A549 treated with Mapracorat at 1 μM for 4 hours (cell line): ENCODE measurements around the gene CBARP. TPM values are rescaled to one million over a fixed set of nuclear protein-coding genes. Genes with fewer than 3 reads are reported as not detected.

ENCODE experiments used
- total RNA-seq: library from RNA; stranded (reverse); fragments of 200-300 nt; extraction: Qiagen RNA extraction; gene quantifications from 5 replicates; pipeline ENCODE4 v1.2.3, GENCODE V29; 2022

CBARP gene, protein sequence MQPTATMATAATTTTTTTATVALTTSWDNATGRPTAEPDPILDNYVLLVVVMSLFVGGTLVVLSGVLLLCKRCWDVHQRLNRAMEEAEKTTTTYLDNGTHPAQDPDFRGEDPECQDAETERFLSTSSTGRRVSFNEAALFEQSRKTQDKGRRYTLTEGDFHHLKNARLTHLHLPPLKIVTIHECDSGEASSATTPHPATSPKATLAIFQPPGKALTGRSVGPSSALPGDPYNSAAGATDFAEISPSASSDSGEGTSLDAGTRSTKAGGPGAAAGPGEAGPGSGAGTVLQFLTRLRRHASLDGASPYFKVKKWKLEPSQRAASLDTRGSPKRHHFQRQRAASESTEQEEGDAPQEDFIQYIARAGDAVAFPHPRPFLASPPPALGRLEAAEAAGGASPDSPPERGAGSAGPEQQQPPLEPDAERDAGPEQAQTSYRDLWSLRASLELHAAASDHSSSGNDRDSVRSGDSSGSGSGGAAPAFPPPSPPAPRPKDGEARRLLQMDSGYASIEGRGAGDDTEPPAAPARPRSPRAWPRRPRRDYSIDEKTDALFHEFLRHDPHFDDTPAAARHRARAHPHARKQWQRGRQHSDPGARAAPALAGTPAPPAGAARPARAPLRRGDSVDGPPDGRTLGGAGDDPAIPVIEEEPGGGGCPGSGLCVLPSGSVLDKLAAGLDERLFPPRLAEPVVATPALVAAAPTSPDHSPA
- 2.2 to 4.6 TPM (median 4.4 TPM) in 5 replicates for total RNA-seq

DNA sequence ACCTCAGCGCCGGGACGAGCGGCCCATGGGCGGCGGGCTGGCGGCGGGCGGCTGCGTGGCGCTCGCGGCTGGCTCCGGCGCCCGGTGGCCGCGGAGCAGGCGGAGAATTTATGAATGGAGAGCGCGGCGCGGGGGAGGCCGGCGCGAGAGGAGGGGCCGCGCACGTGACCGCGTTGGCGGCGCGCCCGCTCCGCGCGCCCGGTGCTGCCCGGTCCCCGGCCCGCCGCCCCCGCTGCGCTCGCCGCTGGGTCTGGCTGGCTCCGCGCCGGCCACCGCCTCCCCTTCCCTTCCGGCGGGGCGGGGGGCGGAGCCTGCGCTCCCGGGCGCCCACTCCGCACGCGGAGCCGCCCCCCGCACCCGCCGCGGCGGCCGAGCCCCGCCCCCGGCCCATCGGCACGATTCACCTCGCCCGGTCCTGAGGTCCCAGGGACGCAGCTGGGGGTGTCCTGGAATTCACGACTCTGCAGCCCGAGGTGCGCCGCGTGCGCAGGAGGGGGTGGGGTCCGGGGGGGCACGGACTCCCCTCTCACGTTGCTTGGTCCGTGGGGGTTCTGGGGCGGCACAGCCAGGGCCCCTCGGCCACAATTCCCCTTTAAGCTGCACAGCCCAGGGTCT lies at the start of gene CBARP:
CBARP (minus strand) TSS at position 252 of the 615 bp plus-strand sequence. CDS start 1,905 bp downstream, outside the sequence.

DNA sequence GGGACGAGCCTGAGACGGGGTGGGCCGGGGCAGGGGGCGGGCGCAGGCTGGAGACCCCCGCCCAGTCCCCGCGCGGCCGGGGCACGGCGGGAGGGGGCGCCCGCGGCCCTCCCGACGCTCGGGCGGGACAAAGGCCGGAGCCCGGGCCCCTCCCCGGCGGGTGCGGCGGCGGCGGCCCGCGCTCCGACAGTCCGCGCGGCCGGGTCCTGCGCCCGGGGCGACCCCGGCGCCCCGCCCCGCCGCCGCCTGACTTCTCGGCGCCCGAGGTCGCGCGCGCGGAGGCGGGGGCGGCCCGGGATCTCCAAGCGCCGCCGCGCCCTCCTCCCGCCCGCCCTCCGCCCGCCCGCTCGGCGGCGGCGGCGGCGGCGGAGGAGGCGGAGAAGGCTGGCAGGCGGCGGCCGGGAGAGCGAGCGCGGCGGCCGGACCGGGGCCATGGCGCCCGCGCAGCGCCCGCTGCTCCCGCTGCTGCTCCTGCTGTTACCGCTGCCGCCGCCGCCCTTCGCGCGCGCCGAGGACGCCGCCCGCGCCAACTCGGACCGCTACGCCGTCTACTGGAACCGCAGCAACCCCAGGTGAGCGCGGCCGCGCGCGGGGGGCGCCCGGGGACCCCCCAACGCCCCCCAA lies 48.0 kb upstream of the CBARP start, which contains the start of gene EFNA2:
EFNA2 (plus strand) TSS at position 137 of the 624 bp plus-strand sequence; CDS start at position 433, 296 bp downstream.

DNA sequence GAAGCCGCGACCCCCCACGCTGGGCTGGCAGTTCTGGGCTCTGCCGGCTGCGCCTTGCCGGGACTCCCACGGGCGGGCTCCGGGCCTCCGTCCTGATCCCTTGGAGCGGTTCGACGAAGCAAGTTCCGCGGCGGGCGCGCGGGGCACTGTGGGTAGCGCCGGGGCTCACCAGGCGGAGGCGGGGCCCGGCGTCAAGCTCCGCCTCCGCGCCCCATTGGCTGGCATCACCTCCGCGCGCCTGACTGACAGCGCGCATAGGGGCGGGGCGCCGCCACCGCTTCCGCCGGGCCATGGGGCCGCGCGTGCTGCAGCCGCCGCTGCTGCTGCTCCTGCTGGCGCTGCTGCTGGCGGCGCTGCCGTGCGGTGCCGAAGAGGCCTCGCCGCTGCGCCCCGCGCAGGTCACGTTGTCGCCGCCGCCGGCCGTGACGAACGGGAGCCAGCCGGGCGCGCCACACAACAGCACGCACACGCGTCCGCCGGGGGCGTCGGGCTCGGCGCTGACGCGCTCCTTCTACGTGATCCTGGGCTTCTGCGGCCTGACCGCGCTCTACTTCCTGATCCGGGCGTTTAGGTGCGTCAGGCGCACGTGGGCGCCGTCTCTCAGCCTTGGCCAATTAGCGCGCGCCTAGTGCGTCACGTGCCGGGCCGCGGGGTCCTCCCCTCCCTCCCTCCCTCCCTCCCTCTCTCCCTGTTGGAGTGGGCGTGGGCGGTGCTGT lies 37.6 kb upstream of the CBARP start, which contains the start of gene FAM174C:
FAM174C (plus strand) TSS at position 271 of the 716 bp plus-strand sequence; CDS start at position 291, 20 bp downstream.

DNA sequence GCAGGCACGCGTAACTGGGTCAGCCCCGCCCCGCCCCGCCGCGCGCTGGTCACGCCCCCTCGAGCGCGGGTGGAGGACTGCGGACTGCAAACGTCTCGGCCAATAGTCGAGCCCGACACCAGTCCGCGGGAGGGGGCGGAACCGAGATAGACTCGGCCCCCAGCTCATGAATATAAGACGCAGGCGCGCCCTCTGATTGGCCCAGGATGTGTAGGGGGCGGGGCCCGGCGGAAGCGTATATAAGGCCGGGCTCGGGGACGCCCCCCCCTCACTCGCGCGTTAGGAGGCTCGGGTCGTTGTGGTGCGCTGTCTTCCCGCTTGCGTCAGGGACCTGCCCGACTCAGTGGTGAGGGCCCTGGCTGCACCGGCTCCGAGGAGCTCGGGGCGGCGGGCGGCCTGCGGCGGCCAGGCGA lies 31.3 kb upstream of the CBARP start, which contains the start of gene CIRBP:
CIRBP (plus strand) TSS at position 268 of the 413 bp plus-strand sequence. CDS start 1,602 bp downstream, outside the sequence.

DNA sequence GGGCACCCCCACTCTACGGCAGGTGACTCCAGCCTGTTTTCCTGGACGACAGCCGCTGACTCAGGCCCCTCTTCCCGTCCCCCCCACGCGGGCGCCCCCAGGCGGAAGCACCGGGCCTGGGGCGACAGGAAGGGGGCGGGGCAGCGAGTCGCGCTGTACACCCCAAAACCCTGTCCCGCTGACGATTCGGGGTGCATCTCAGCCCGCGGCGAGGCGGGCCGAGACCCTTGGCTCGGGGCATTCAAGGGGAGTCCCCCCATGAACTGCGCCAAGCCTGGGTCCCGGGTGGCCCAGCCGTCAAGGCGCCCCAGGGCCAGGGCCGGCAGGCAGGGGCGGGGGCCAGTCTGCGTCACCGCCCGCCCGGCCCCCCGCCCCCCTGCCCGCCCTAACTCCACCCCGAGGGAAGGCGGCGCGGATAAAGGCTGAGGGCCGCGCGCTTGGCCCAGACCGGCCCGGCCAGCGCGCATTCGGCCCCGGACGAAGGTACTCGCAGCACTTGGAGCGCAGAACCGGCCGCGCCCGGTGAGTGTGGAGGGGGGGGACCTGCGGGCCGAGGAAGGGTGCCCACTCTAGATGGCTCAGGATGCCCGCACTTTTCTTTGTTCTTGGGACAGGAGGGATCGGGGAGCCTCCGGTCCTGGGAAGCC lies 10.5 kb upstream of the CBARP start, which contains the start of gene MIDN:
MIDN (plus strand) TSS at position 445 of the 647 bp plus-strand sequence. CDS start 1,714 bp downstream, outside the sequence.

DNA sequence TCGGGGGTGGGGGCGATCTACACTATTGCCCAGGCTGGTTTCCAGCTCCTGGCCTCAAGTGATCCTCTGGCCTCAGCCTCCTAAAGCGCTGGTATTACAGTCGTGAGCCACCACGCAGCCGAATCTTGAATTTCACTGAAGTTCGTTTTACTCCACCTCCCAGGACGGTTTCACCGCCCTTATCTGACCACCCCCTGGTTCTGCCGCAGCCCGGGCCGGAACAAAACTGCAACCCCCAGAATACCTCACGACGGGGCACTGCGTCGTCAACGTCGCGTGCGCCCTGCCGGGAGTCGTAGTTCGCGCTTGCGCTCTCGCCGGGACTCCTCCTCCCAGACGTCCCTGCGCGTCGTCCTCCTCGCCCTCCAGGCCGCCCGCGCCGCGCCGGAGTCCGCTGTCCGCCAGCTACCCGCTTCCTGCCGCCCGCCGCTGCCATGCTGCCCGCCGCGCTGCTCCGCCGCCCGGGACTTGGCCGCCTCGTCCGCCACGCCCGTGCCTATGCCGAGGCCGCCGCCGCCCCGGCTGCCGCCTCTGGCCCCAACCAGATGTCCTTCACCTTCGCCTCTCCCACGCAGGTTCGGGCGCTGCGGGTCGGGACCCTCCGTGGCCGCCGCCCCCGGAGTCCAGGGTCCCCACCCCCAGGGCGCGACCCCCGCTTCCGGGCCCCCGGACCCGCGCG lies 3.8 kb upstream of the CBARP start, which contains the start of gene ATP5F1D:
ATP5F1D (plus strand) TSS at position 335 of the 679 bp plus-strand sequence; CDS start at position 435, 100 bp downstream.

DNA sequence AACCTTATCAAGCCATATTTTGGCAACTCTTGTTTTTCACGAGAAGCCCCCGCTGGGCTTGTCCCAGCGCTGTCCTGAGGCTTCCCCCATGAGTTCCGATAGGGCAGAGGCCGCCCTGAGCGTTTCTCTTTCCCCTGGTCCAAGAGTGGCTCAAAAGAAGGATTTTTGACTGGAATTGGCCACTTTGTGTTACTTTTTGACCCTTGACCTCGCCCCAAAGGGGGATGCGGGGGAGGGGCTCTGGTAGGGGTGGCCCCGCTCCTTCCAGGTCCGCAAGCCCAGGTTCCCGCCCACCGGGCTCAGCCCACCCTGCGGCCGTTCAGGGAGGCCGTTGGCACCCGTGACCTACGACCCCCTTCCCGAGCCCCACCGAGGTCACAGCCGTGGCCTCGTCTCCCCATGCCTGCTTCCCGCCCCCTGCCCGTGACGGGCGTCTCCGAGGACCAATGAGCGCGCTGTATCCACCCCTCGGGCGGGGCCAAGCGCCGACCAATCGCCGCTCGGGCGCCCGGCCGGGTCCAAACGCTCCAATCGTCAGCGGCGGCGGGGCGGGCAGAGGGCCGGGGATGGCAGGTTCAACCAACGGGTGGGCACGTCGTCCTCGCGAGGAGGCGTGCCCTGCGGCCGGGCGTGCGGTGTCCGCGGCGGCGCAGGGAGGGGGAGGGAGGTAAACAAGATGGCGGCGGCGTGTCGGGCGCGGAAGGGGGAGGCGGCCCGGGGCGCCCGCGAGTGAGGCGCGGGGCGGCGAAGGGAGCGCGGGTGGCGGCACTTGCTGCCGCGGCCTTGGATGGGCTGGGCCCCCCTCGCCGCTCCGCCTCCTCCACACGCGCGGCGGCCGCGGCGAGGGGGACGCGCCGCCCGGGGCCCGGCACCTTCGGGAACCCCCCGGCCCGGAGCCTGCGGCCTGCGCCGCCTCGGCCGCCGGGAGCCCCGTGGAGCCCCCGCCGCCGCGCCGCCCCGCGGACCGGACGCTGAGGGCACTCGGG lies 32.4 kb downstream of the CBARP start, which contains the start of gene STK11:
STK11 (plus strand) TSS at position 665 of the 986 bp plus-strand sequence. CDS start 1,136 bp downstream, outside the sequence.

Other genes with a start within 250 kb of the CBARP start
- gene GRIN3B, start 237.6 kb downstream of the CBARP start, total RNA-seq = 1.8 to 5.0 TPM (median 2.5 TPM) in 5 replicates
- gene TMEM259, start 216.9 kb downstream of the CBARP start, total RNA-seq = 71.4 to 134 TPM (median 123 TPM) in 5 replicates
- gene RNU6-2, start 216.5 kb downstream of the CBARP start, total RNA-seq = not detected in 5 replicates
- 66.3 to 85.2 TPM (median 76.4 TPM) in 5 replicates for gene CNN2, start 211.4 kb downstream of the CBARP start, total RNA-seq
- gene ABCA7, start 197.9 kb downstream of the CBARP start, total RNA-seq = 8.7 to 16.2 TPM (median 12.6 TPM) in 5 replicates
- 1.9 to 4.3 TPM (median 4.1 TPM) in 5 replicates for gene ARHGAP45, start 170.8 kb downstream of the CBARP start, total RNA-seq
- 206 to 247 TPM (median 231 TPM) in 5 replicates for gene POLR2E, start 142.6 kb downstream of the CBARP start, total RNA-seq
- 425 to 512 TPM (median 484 TPM) in 5 replicates for gene GPX4, start 134.0 kb downstream of the CBARP start, total RNA-seq
- 23.2 to 39.6 TPM (median 36.2 TPM) in 5 replicates for gene SBNO2, start 63.7 kb downstream of the CBARP start, total RNA-seq
- gene STK11, start 32.2 kb downstream of the CBARP start, total RNA-seq = 31.4 to 37.3 TPM (median 35.9 TPM) in 5 replicates
- 76.6 to 174 TPM (median 172 TPM) in 5 replicates for gene ATP5F1D, start 3.7 kb upstream of the CBARP start, total RNA-seq
- 42.8 to 54.2 TPM (median 50.7 TPM) in 5 replicates for gene MIDN, start 10.6 kb upstream of the CBARP start, total RNA-seq
- gene CIRBP, start 31.3 kb upstream of the CBARP start, total RNA-seq = 94.0 to 177 TPM (median 104 TPM) in 5 replicates
- gene FAM174C, start 37.5 kb upstream of the CBARP start, total RNA-seq = 43.0 to 92.1 TPM (median 78.4 TPM) in 5 replicates
- gene EFNA2, start 47.9 kb upstream of the CBARP start, total RNA-seq = 1.5 to 2.4 TPM (median 1.7 TPM) in 5 replicates
- 70.5 to 76.7 TPM (median 73.9 TPM) in 5 replicates for gene NDUFS7, start 145.9 kb upstream of the CBARP start, total RNA-seq
- gene GAMT, start 163.5 kb upstream of the CBARP start, total RNA-seq = 27.5 to 43.7 TPM (median 40.5 TPM) in 5 replicates
- gene DAZAP1, start 169.6 kb upstream of the CBARP start, total RNA-seq = 74.9 to 108 TPM (median 102 TPM) in 5 replicates
- 1,432 to 1,976 TPM (median 1,893 TPM) in 5 replicates for gene RPS15, start 200.4 kb upstream of the CBARP start, total RNA-seq
- 0.64 to 2.7 TPM (median 1.8 TPM) in 5 replicates for gene APC2, start 212.1 kb upstream of the CBARP start, total RNA-seq
- 9.1 to 20.0 TPM (median 17.5 TPM) in 5 replicates for gene C19orf25, start 241.2 kb upstream of the CBARP start, total RNA-seq